VCaP (cell line): Measurements from ENCODE around the gene ATP10A.

ENCODE experiments used
- H3K27ac ChIP-seq: fragments of 450-650 bp; 2 replicates; pipeline ENCODE4 v1.5.1; 2017
- TF ChIP-seq, protein P1 (sequence below): fragments of 450-650 bp; conservative IDR thresholded peaks from 2 replicates; pipeline ENCODE4 v1.5.1; 2017; ENCODE audit warnings: mild to moderate bottlenecking, moderate library complexity

Gene ATP10A

DNA sequence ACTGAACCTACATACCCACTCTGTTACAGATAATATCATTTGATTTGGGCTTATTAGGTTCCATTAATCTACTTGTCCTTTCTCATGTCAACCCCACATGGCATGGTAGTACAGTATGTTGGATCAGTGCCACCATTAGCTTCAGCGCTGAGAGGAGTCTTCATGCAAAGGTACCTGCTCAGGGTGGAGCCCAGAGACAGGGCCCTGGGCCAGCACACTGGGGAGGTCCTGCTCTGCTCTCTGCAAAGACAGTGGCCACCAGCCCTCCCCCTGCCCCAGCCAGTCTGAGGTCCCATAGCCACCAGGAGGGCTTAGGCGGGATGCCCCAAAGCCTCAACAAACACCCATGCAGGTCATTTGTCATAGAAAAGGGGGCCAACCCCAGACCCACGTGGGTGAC is 71.0 kb downstream of the ATP10A start:
- TF ChIP-seq, protein P1, sequence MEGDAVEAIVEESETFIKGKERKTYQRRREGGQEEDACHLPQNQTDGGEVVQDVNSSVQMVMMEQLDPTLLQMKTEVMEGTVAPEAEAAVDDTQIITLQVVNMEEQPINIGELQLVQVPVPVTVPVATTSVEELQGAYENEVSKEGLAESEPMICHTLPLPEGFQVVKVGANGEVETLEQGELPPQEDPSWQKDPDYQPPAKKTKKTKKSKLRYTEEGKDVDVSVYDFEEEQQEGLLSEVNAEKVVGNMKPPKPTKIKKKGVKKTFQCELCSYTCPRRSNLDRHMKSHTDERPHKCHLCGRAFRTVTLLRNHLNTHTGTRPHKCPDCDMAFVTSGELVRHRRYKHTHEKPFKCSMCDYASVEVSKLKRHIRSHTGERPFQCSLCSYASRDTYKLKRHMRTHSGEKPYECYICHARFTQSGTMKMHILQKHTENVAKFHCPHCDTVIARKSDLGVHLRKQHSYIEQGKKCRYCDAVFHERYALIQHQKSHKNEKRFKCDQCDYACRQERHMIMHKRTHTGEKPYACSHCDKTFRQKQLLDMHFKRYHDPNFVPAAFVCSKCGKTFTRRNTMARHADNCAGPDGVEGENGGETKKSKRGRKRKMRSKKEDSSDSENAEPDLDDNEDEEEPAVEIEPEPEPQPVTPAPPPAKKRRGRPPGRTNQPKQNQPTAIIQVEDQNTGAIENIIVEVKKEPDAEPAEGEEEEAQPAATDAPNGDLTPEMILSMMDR: no peak
- no peak overlapping the region for H3K27ac ChIP-seq

DNA sequence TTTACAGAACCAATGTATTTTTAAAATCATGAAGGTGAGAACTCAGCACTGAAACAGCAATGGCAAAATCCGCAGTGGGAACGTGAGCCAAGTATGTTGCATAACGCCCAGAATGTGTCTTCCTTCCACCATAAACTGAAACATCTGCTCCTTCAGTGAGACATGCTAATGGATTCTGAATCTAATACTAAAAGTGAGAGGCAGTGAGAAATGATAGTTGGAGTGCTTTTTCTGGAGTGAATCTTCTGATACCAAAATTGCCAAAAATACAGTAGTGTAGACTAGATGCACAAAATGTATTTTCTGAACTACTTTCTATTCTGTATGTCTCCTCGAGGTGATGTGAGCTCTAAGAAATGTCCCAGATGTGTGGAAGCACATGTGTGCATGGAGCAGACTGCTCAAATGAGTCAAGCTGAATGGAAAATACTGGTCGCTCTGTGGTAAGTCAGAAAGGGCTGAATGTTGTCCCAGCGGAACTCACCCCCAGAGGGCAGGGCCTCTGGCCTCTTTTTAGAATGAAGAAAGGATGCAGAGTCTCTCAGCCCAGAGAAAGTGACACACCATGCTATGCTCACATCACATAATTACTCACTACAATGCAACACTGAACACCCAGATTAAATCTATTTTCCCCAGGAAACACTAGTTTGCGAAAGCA is 73.0 kb downstream of the ATP10A start:
- H3K27ac ChIP-seq: no peak overlapping the region
- TF ChIP-seq, protein P1: no peak

DNA sequence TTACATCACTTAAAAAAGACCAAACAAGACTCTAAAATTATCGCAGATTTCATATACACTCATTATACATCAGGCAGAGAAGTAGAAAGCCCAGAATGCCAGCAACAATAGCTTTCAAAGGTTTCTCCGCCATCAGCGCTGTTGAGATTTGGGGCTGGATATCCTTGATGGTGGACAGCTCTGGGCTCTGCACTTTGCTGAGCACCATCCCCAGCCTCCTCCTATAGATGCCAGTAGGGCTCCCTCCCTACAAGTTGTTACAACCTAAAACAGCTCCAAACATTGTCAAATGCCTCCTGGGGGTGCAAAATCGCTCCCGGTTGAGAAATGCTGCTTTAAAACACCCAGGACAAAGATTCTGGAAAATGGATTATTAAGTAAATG is 73.5 kb downstream of the ATP10A start:
- H3K27ac ChIP-seq: no peak overlapping the region
- TF ChIP-seq, protein P1: no peak

DNA sequence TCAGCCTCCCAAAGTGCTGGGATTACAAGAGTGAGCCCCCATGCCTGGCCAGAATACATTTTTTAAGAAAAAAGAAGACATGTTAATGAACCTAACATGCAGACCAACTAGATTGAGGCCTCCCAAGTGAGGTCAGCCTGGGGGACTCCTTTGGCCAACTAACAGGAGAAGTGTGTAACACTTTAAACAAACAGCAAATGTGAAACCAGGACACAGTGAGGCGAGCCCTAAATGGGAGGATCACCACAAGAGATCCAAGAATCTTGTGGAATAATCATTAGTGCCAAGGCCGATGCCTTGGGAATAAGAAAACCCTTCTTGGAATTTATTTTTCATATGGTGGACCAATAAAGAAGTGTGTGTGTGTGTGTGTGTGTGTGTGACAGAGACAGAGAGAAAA is 73.9 kb downstream of the ATP10A start:
- H3K27ac ChIP-seq: no peak overlapping the region
- TF ChIP-seq, protein P1: no peak

DNA sequence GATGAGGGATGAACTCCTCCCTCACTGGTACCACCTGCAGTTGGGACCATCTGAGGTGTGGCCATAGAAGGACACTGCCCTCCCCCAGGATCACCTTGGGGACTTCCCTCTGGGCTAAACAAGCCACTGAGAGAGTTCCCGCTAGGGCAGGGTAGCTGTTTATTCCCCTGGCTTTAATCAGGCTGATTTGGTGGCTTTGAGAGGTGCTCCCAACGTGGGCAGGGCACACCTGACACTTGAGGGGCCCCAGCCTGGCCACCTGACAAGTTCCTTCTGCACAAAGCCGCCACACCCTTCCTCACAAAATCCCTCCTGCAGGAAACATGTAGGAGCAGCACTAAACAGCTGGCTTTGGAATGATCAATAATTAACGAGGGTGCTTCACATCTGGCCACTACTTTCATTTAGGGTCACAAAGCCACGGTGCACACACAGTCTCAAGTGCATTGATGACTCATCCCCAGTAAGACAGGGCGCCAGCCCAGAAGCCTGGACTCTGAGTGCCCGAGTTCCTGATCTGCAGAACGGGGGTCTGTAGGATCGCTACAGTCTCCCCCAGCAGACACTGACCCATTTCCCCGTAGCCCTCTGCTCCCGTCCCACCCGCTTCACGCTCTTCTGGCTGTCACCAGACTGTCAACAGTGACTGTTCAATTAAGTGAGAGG is 75.1 kb downstream of the ATP10A start:
- H3K27ac ChIP-seq: no peak overlapping the region

DNA sequence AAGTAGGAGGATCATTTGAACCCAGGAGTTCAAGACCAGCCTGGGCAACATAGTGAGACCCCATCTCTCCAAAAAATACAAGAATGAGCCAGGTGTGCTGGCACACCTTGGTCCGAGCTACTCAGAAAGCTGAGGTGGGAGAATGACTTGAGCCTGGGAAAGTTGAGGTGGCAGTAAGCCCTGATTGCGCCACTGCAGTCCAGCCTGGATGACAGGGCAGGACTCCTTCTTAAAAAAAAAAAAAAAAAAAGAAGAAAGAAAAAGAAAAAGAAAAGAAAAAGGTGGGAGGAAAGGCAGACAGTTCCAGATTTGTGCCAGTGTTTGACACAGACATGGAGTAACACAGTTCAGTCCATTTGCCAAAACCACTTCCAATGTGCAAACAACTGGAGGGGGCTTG is 75.7 kb downstream of the ATP10A start:
- no peak overlapping the region for H3K27ac ChIP-seq

More for the DNA sequence above, 75.1 kb downstream of the ATP10A start:
- TF ChIP-seq, protein P1: no peak

DNA sequence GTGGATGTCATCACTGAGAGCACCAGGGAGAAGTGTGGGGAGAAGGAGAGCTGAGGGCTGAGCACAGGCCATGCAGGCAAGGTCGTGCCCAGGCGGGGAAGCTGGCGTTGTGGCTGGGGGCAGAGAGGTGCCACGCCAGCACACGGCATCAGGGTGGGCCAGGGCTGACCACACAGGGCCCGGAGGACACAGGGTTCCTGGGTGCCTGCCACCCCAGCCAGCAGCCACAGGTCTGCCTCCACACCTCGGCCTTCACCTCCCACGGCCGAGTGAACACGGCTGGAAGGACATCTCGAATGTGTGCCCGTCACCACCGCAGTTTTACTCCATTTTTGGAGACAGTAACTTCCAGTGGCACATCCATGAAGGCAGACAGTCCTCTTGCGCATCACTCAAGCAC is 77.1 kb downstream of the ATP10A start:
- no peak overlapping the region for H3K27ac ChIP-seq

More for the DNA sequence above, 75.7 kb downstream of the ATP10A start:
- TF ChIP-seq, protein P1: no peak

More for the DNA sequence above, 77.1 kb downstream of the ATP10A start:
- TF ChIP-seq, protein P1: no peak
